DND-41 (cell line): Measurements from ENCODE around the gene PPM1M.

Experiments
- EZH2 ChIP-seq: IDR thresholded peaks from 3 replicates; pipeline ENCODE4 v1.6.1; 2012; ENCODE audit warnings: borderline replicate concordance, low read depth, mild to moderate bottlenecking, moderate library complexity, low read length, inconsistent platforms; ENCODE audit not compliant: severe bottlenecking
- TF ChIP-seq, protein P1 (sequence below): IDR thresholded peaks from 2 replicates; pipeline ENCODE4 v1.5.1; 2012; ENCODE audit warnings: borderline replicate concordance, low read length, moderate library complexity, mild to moderate bottlenecking; ENCODE audit not compliant: poor library complexity, severe bottlenecking; ENCODE audit errors: extremely low read depth

DNA sequence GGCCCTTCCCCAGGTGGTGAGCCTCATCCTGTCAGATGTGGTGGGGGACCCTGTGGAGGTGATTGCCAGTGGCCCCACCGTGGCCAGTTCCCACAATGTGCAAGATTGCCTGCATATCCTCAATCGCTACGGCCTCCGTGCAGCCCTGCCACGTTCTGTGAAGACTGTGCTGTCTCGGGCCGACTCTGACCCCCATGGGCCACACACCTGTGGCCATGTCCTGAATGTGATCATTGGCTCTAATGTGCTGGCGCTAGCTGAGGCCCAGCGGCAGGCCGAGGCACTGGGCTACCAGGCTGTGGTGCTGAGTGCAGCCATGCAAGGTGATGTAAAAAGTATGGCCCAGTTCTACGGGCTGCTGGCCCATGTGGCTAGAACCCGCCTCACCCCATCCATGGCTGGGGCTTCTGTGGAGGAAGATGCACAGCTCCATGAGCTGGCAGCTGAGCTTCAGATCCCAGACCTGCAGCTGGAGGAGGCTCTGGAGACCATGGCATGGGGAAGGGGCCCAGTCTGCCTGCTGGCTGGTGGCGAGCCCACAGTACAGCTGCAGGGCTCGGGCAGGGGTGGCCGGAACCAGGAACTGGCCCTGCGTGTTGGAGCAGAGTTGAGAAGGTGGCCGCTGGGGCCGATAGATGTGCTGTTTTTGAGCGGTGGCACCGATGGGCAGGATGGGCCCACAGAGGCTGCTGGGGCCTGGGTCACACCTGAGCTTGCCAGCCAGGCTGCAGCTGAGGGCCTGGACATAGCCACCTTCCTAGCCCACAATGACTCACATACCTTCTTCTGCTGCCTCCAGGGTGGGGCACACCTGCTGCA is 46.9 kb downstream of the PPM1M start:
- TF ChIP-seq, protein P1, sequence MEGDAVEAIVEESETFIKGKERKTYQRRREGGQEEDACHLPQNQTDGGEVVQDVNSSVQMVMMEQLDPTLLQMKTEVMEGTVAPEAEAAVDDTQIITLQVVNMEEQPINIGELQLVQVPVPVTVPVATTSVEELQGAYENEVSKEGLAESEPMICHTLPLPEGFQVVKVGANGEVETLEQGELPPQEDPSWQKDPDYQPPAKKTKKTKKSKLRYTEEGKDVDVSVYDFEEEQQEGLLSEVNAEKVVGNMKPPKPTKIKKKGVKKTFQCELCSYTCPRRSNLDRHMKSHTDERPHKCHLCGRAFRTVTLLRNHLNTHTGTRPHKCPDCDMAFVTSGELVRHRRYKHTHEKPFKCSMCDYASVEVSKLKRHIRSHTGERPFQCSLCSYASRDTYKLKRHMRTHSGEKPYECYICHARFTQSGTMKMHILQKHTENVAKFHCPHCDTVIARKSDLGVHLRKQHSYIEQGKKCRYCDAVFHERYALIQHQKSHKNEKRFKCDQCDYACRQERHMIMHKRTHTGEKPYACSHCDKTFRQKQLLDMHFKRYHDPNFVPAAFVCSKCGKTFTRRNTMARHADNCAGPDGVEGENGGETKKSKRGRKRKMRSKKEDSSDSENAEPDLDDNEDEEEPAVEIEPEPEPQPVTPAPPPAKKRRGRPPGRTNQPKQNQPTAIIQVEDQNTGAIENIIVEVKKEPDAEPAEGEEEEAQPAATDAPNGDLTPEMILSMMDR: no peak
- no peak for TF ChIP-seq EZH2
